Limb (tissue), 2 donors: ENCODE measurements around the gene RAB23.

ENCODE experiments used
- DNase-seq, 2 donors: peaks; one replicate each; pipeline ENCODE4 v3.0.0-alpha.2; 2016; ENCODE audit errors: extremely low spot score in 2 of 2

RAB23 gene

GRCh38 chr6:57137350-57137749 is 84.8 kb downstream of the RAB23 start:
- no peak for DNase-seq
